Measurements from ENCODE around the gene ENDOU.

ENDOU gene

GRCh38 chr12:47742253-47742825 is 17.0 kb upstream of the ENDOU start:
- Histone ChIP-seq H3K4me1 (ENCODE audit: insufficient read depth, low read length) (peaks cover 13% of the 10 kb centered on the region; the same call in 1 of the 2 replicates), H3K9me3 (ENCODE audit: control insufficient read depth, insufficient read depth, low read length) (no peaks in the 10 kb centered on the region), H3K9ac (ENCODE audit: low read depth, low read length) (no peak overlapping the region), H3K36me3 (ENCODE audit: insufficient read depth, low read length) (no peaks in the 10 kb centered on the region)

GRCh38 chr12:47741340-47741703 is 16.0 kb upstream of the ENDOU start:
- Histone ChIP-seq H3K9me3 (ENCODE audit: control insufficient read depth, insufficient read depth, low read length) (no peaks in the 10 kb centered on the region), H3K4me1 (ENCODE audit: insufficient read depth, low read length) (peaks cover 13% of the 10 kb centered on the region; the same call in 1 of the 2 replicates), H3K9ac (ENCODE audit: low read depth, low read length) (no peak overlapping the region), H3K36me3 (ENCODE audit: insufficient read depth, low read length) (no peaks in the 10 kb centered on the region)

DNA sequence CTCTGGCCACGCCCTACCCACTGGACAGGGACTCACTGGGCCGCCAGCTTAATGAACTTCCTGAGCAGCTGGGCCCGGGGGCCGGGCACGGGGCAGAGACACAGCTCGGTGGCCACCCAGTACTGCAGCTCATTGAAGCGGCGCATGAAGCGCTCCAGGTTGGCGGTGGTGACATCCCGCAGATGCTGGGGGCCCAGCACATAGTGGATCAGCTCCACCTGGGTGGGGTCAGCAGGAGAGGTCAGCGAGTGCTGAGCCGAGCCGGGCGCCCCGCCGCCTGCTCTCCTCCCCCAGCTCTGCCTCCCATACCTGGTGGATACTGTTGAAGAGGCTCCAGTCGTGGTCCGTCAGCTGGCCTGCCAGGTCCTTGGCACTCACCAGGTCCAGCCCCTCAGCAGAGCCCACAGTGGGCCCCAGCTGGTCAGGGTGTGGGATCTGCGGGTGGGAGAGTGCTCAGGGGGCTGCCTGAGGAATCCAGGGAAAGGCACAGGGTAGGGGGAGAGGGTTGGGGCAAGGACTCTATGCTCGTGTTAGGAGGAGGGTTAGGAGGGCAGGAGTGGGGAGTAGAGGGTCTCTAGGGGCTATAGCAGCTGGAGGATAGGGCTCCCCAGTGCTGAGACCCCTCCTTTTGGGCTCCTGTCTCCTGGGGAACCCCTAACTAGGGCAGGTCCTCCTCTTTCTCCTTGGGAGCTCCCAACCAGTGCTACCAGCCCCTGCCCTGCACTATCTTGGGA is 15.5 kb upstream of the ENDOU start:
- Histone ChIP-seq H3K4me1 (ENCODE audit: insufficient read depth, low read length) (peaks cover 13% of the 10 kb centered on the region; the same call in 1 of the 2 replicates), H3K9ac (ENCODE audit: low read depth, low read length) (no peak overlapping the region), H3K36me3 (ENCODE audit: insufficient read depth, low read length) (no peaks in the 10 kb centered on the region), H3K9me3 (ENCODE audit: control insufficient read depth, insufficient read depth, low read length) (no peaks in the 10 kb centered on the region)

DNA sequence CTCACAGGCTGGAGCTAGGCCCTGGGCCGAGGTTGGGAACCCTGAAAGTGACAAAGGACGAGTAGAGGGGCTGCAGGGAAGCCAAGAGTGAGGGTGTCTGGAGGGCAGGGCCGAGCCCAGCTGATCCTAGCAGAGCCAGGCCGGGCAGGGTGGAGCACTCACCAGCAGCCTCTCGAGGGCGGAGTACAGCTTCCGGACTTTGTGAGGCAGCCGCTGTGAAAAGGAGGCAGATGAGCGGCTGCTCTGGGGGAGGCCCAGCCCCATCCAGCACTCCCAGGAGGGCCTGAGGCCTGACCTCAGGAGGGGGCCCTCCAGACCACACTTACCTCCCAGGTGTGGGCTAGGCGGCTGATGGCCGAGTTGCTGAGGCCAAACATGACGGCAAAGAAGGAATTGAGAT is 14.7 kb upstream of the ENDOU start:
- H3K4me1 ChIP-seq (ENCODE audit: insufficient read depth, low read length): peaks cover 18% of the 10 kb centered on the region
- no peaks in the 10 kb centered on the region for H3K9me3 ChIP-seq (ENCODE audit: control insufficient read depth, insufficient read depth, low read length)
- H3K9ac ChIP-seq (ENCODE audit: low read depth, low read length): no peak overlapping the region
- H3K36me3 ChIP-seq (ENCODE audit: insufficient read depth, low read length): no peaks in the 10 kb centered on the region

DNA sequence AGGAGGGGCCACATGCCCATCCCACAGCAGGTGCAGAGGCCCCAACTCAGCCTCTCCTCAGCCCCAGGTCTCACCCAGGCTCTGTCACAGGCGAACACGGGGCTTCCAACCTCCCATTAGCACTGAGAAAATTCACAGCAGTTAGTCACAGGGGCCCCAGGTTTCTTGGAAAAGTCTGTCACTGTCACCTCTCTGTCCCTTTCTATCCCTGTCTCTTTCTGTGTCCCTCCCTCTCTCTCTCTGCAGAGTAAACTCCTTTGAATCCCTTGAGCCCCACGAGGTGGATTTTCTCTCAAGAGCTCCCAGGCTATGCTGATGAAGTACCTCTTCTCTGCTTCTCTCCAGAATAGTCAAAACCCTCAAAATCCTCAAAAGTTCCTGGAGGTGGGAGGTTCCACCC is 14.0 kb upstream of the ENDOU start:
- Histone ChIP-seq H3K4me1 (ENCODE audit: insufficient read depth, low read length) (peaks cover 23% of the 10 kb centered on the region), H3K9me3 (ENCODE audit: control insufficient read depth, insufficient read depth, low read length) (no peaks in the 10 kb centered on the region), H3K36me3 (ENCODE audit: insufficient read depth, low read length) (no peaks in the 10 kb centered on the region), H3K9ac (ENCODE audit: low read depth, low read length) (no peak overlapping the region)

DNA sequence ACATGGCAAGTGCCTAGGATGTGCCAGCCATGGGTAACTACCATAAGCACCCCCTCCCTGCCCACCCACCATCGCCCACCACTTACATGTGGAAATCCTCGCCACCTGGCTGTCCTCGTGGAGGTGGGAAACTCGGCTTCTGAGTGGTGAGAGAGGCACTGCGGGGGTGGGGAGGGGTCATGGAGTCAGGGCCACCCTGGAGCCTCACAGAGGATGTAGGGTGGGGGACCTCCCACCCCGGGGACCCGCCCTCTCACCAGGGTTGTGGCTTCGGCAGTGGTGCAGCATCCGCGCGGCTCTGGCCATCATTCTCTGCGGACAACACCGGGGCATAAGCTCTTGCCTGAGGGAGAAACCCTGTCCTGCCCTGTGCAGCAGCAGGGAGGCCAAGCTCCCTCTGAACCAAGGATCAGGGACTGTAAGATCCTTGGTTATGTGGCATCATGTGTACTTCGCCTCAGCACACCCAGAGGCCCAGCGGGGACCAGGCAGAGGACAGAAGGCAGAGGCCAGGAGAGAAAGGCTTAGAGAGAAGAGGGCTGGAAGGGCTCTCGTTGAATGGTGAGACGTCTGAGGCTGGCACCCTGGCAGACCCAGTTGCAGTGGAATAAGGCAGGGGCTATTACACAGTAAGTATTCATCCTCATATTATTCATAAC is 12.8 kb upstream of the ENDOU start:
- Histone ChIP-seq H3K4me1 (ENCODE audit: insufficient read depth, low read length) (peaks cover 24% of the 10 kb centered on the region), H3K36me3 (ENCODE audit: insufficient read depth, low read length) (no peaks in the 10 kb centered on the region), H3K9ac (ENCODE audit: low read depth, low read length) (no peak overlapping the region), H3K9me3 (ENCODE audit: control insufficient read depth, insufficient read depth, low read length) (no peaks in the 10 kb centered on the region)

- Histone ChIP-seq H3K9ac (ENCODE audit: low read depth, low read length) (no peak overlapping the region), H3K4me1 (ENCODE audit: insufficient read depth, low read length) (peaks cover 24% of the 10 kb centered on the region), H3K9me3 (ENCODE audit: control insufficient read depth, insufficient read depth, low read length) (no peaks in the 10 kb centered on the region), H3K36me3 (ENCODE audit: insufficient read depth, low read length) (no peaks in the 10 kb centered on the region)
Measured at GRCh38 chr12:47736877-47737676, 11.8 kb upstream of the ENDOU start.

DNA sequence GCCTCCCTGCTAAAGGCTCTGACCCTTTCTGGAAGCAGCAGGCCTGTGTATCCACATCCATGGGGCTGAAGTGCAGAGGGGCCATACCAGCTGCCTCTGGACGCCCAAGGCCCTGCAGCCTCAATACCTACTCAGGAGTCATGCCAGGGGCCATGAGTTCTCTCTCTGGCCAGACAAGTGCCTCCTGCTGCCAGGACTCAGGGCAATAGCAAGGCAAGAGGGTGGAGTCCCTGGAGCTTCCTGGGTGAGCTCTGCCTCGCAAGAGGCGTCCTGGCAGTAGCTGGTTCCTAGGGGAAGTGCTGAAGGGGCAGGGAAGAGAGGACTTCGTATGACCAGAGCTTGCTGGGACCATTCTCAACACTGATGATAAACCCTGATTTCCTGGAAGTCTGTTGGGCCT is 10.9 kb upstream of the ENDOU start:
- H3K9ac ChIP-seq (ENCODE audit: low read depth, low read length): no peak overlapping the region
- H3K36me3 ChIP-seq (ENCODE audit: insufficient read depth, low read length): no peaks in the 10 kb centered on the region

GRCh38 chr12:47735649-47736048 is 10.4 kb upstream of the ENDOU start:
- H3K9me3 ChIP-seq (ENCODE audit: control insufficient read depth, insufficient read depth, low read length): no peaks in the 10 kb centered on the region
- no peak overlapping the region for H3K9ac ChIP-seq (ENCODE audit: low read depth, low read length)
- H3K4me1 ChIP-seq (ENCODE audit: insufficient read depth, low read length): peaks cover 18% of the 10 kb centered on the region
- no peaks in the 10 kb centered on the region for H3K36me3 ChIP-seq (ENCODE audit: insufficient read depth, low read length)

More for the DNA sequence above, 10.9 kb upstream of the ENDOU start:
- H3K9me3 ChIP-seq (ENCODE audit: control insufficient read depth, insufficient read depth, low read length): no peaks in the 10 kb centered on the region
- peaks cover 23% of the 10 kb centered on the region for H3K4me1 ChIP-seq (ENCODE audit: insufficient read depth, low read length)

DNA sequence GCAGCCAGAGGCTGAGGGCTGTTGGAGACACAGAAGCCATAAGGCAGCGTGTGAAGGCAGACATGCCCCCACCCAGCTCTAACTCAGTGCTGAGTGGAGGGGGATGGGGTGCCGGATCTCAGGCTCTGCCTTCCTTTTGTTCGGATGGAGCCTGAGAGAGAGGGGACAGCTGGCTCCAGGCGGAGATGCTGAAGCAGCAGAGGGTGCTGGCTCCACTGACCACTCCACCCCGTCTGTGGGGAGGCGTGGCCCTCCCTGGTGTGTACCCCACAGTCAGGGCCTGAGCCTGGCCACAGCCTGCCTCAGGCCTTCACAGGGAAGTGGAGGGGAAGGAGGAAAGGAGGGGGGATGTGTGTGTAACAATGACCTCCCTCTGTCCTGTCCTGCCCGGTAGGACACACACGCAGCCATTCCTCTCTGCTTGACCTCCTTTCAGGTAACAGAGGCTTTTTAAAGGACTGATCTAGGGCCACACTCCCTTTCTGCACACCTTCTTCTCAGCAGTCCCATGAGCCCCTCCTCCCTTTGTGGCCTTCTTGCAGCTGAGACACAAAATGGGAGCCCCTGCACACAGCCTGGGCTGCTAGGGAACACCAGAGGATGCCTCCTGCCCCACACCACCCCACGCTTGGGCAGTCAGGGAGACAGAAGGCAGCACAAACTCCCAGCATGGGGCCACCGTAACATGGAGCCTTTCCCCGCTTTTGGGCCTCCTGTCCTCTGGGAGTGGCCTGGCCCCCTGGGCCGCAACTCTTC is 9.6 kb upstream of the ENDOU start:
- Histone ChIP-seq H3K9me3 (ENCODE audit: control insufficient read depth, insufficient read depth, low read length) (no peaks in the 10 kb centered on the region), H3K36me3 (ENCODE audit: insufficient read depth, low read length) (no peaks in the 10 kb centered on the region), H3K9ac (ENCODE audit: low read depth, low read length) (peak overlapping the region; percentile 20; the same call in 1 of the 2 replicates), H3K4me1 (ENCODE audit: insufficient read depth, low read length) (peaks cover 14% of the 10 kb centered on the region)

DNA sequence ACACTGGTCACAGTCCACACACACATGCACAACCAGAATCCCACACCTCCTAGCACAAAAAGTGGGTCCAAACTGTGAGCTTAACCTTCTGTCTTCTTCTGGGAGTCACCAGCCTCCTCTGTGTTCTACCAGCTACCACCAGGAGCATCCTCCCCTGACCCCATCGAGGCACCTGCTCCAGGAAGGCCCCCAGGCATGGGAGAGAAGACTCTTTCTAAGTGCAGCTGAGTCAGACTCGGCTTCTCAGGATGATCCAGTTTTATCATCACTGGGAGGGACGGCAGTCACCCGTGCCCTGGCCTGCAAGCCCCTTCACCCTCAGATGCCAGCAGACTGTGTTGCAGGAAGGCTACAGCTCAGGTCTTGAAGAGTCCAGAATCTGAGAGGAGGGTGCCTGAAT is 7.9 kb upstream of the ENDOU start:
- Histone ChIP-seq H3K9ac (ENCODE audit: low read depth, low read length) (no peak overlapping the region), H3K4me1 (ENCODE audit: insufficient read depth, low read length) (peaks cover 14% of the 10 kb centered on the region), H3K9me3 (ENCODE audit: control insufficient read depth, insufficient read depth, low read length) (no peaks in the 10 kb centered on the region), H3K36me3 (ENCODE audit: insufficient read depth, low read length) (no peaks in the 10 kb centered on the region)

GRCh38 chr12:47732504-47732903 is 7.2 kb upstream of the ENDOU start:
- H3K36me3 ChIP-seq (ENCODE audit: insufficient read depth, low read length): no peaks in the 10 kb centered on the region
- peaks cover 14% of the 10 kb centered on the region for H3K4me1 ChIP-seq (ENCODE audit: insufficient read depth, low read length)
- H3K9me3 ChIP-seq (ENCODE audit: control insufficient read depth, insufficient read depth, low read length): no peaks in the 10 kb centered on the region
- H3K9ac ChIP-seq (ENCODE audit: low read depth, low read length): no peak overlapping the region

DNA sequence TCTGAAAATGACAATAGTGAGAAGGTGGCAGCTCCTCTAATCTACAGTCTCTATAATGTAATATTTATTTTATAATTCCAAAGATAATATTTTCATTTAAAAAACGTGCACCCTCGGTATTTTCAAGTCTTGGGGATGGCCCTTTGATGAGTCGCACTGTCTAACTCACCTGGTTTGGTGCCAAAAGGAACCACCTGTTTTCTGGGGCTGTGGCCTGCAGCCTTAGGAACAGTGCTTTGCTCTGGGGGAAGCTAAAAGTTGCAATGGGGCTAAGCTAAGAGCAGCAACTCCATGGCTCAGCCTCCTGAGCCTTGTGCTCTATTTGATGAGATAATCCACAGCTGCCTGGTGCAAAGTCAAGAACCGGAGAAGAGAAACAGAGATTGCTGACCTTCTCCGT is 6.4 kb upstream of the ENDOU start:
- Histone ChIP-seq H3K4me1 (ENCODE audit: insufficient read depth, low read length) (peaks cover 14% of the 10 kb centered on the region), H3K9ac (ENCODE audit: low read depth, low read length) (no peak overlapping the region)

GRCh38 chr12:47730341-47730744 is 5.1 kb upstream of the ENDOU start:
- H3K4me1 ChIP-seq (ENCODE audit: insufficient read depth, low read length): peaks cover 13% of the 10 kb centered on the region
- H3K9me3 ChIP-seq (ENCODE audit: control insufficient read depth, insufficient read depth, low read length): no peaks in the 10 kb centered on the region
- H3K36me3 ChIP-seq (ENCODE audit: insufficient read depth, low read length): no peaks in the 10 kb centered on the region
- H3K9ac ChIP-seq (ENCODE audit: low read depth, low read length): no peak overlapping the region

More for the DNA sequence above, 6.4 kb upstream of the ENDOU start:
- no peaks in the 10 kb centered on the region for H3K36me3 ChIP-seq (ENCODE audit: insufficient read depth, low read length)
- H3K9me3 ChIP-seq (ENCODE audit: control insufficient read depth, insufficient read depth, low read length): no peaks in the 10 kb centered on the region
